ENCODE results near the gene MGAT5.

MGAT5 gene

DNA sequence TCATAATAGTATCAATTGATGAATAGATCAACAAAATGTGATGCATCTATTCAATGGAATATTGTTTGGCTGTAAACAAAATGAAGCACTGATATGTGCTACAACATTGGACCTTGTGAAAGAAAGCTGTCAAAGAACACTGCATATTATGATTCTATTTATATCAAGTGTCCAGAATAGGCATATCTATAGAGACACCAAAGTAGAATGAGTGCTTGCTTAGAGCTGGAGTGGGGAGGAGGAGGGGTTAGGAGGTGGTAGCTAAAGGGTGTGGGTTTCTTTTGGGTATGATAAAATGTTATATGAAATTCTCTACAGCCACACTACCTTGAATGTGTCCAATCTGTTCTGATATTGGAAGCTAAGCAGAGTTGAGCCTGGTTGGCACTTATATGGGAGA lies 23.0 kb upstream of the MGAT5 start:
- peak overlapping the region; percentile 79; the same call in 1 of the 2 replicates for H3K27ac ChIP-seq
- H3K4me3 ChIP-seq (IDR thresholded peaks at IDR 0.05; ENCODE audit: insufficient read depth, low read depth, low read length): no peak overlapping the region
- TF ChIP-seq, protein P1, sequence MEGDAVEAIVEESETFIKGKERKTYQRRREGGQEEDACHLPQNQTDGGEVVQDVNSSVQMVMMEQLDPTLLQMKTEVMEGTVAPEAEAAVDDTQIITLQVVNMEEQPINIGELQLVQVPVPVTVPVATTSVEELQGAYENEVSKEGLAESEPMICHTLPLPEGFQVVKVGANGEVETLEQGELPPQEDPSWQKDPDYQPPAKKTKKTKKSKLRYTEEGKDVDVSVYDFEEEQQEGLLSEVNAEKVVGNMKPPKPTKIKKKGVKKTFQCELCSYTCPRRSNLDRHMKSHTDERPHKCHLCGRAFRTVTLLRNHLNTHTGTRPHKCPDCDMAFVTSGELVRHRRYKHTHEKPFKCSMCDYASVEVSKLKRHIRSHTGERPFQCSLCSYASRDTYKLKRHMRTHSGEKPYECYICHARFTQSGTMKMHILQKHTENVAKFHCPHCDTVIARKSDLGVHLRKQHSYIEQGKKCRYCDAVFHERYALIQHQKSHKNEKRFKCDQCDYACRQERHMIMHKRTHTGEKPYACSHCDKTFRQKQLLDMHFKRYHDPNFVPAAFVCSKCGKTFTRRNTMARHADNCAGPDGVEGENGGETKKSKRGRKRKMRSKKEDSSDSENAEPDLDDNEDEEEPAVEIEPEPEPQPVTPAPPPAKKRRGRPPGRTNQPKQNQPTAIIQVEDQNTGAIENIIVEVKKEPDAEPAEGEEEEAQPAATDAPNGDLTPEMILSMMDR (conservative IDR thresholded peaks at IDR 0.05; ENCODE audit: low read depth, low read length): no peak
- peak overlapping the region; percentile 80 for H3K4me2 ChIP-seq
- peaks cover 84% of the 10 kb centered on the region for H3K79me2 ChIP-seq (ENCODE audit: insufficient read depth, low read depth)
- H3K4me1 ChIP-seq (ENCODE audit: low read depth, poor library complexity, severe bottlenecking): peaks cover 70% of the 10 kb centered on the region
- no peak overlapping the region for H2AFZ ChIP-seq (ENCODE audit: low read depth)
- H3K9ac ChIP-seq: no peak overlapping the region
- no peaks in the 10 kb centered on the region for H4K20me1 ChIP-seq (ENCODE audit: insufficient read depth)
- no peaks in the 10 kb centered on the region for H3K27me3 ChIP-seq (ENCODE audit: insufficient read depth, low read depth)
- H3K36me3 ChIP-seq (ENCODE audit: insufficient read depth): no peaks in the 10 kb centered on the region

DNA sequence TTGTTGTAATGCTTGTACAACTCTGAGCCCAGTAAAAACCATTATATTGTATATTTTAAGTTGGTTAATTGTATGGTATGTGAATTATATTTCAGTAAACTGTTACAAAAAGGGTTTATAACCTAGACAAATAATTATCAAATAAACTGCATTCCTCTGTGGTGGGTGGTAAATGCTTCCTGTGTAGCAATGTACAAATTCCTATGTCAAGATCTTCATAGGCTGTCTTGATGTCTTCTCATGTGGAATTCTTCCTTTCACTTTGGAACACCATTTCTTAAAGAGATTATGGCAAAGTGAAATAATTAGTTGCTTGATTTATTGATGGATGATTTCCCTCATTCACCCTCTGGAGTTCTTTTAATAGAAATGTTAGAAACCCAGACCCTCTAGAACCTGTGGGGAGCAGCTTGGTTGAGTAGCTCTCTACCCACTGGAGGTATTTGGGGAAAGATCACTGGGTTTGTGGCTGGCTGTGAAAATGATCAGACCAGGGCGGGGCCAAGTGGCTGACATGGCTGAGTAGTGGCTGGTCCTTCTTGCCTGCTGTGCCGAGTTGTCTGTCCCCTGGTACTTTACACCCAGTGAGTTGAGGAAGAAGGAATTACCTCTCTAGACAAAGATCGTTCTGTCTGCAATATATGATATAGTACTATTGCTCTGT lies 22.4 kb upstream of the MGAT5 start:
- Histone ChIP-seq H3K4me1 (ENCODE audit: low read depth, poor library complexity, severe bottlenecking) (peaks cover 76% of the 10 kb centered on the region), H3K9ac (no peak overlapping the region), H3K4me2 (peak overlapping the region; percentile 80), H2AFZ (ENCODE audit: low read depth) (no peak overlapping the region), H3K27me3 (ENCODE audit: insufficient read depth, low read depth) (no peaks in the 10 kb centered on the region), H4K20me1 (ENCODE audit: insufficient read depth) (no peaks in the 10 kb centered on the region), H3K4me3 (IDR thresholded peaks at IDR 0.05; ENCODE audit: insufficient read depth, low read depth, low read length) (no peak overlapping the region), H3K79me2 (ENCODE audit: insufficient read depth, low read depth) (peaks cover 84% of the 10 kb centered on the region), H3K36me3 (ENCODE audit: insufficient read depth) (no peaks in the 10 kb centered on the region), H3K27ac (peak overlapping the region; percentile 79; the same call in 1 of the 2 replicates)
- TF ChIP-seq, protein P1 (conservative IDR thresholded peaks at IDR 0.05; ENCODE audit: low read depth, low read length): no peak

DNA sequence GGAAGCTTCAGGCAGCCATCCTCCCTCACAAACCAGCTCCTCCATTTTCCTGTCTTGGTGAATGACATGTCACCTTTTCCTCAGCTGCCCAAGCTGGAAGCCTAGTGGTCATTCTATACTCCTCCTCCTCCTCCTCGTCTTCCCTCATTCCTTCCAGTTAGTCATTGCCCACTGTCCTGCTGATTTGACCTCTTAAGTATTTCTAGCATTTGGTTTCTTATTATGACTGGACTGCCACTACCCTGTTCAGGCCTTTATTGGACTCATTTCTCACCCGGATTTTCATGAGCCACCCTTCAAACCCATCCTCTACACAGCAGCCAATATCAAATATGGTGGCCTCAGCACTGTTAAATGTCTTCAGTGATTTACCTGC lies 21.9 kb upstream of the MGAT5 start:
- H3K36me3 ChIP-seq (ENCODE audit: insufficient read depth): no peaks in the 10 kb centered on the region
- H3K4me1 ChIP-seq (ENCODE audit: low read depth, poor library complexity, severe bottlenecking): peaks cover 81% of the 10 kb centered on the region
- H3K27me3 ChIP-seq (ENCODE audit: insufficient read depth, low read depth): no peaks in the 10 kb centered on the region
- H3K27ac ChIP-seq: peak overlapping the region; percentile 79; the same call in 1 of the 2 replicates
- TF ChIP-seq, protein P1 (conservative IDR thresholded peaks at IDR 0.05; ENCODE audit: low read depth, low read length): no peak
- H2AFZ ChIP-seq (ENCODE audit: low read depth): no peak overlapping the region
- no peak overlapping the region for H3K4me3 ChIP-seq (IDR thresholded peaks at IDR 0.05; ENCODE audit: insufficient read depth, low read depth, low read length)
- peak overlapping the region; percentile 80 for H3K4me2 ChIP-seq
- no peaks in the 10 kb centered on the region for H4K20me1 ChIP-seq (ENCODE audit: insufficient read depth)
- H3K79me2 ChIP-seq (ENCODE audit: insufficient read depth, low read depth): peaks cover 83% of the 10 kb centered on the region
- H3K9ac ChIP-seq: no peak overlapping the region

- no peak overlapping the region for H3K4me3 ChIP-seq (IDR thresholded peaks at IDR 0.05; ENCODE audit: insufficient read depth, low read depth, low read length)
- TF ChIP-seq, protein P1 (conservative IDR thresholded peaks at IDR 0.05; ENCODE audit: low read depth, low read length): no peak
- H2AFZ ChIP-seq (ENCODE audit: low read depth): no peak overlapping the region
- peaks cover 78% of the 10 kb centered on the region for H3K79me2 ChIP-seq (ENCODE audit: insufficient read depth, low read depth)
- peak overlapping the region; percentile 80 for H3K4me2 ChIP-seq
- H3K36me3 ChIP-seq (ENCODE audit: insufficient read depth): no peaks in the 10 kb centered on the region
- peak overlapping the region; percentile 79 for H3K27ac ChIP-seq
- 0 out of 2 replicates have a peak overlapping the region, but pooled peaks have one; percentile 7 for H3K9ac ChIP-seq
- H3K27me3 ChIP-seq (ENCODE audit: insufficient read depth, low read depth): no peaks in the 10 kb centered on the region
- no peaks in the 10 kb centered on the region for H4K20me1 ChIP-seq (ENCODE audit: insufficient read depth)
- H3K4me1 ChIP-seq (ENCODE audit: low read depth, poor library complexity, severe bottlenecking): peaks cover 86% of the 10 kb centered on the region
Measured at GRCh38 chr2:134232461-134232860, 21.4 kb upstream of the MGAT5 start.
